Measurements from ENCODE around the gene SCGN. TPM values are rescaled to one million over a fixed set of nuclear protein-coding genes. Genes with fewer than 3 reads are reported as not detected.

SCGN gene
- polyA plus RNA-seq, 3 donors = not detected

GRCh38 chr6:25675167-25675566, 23.2 kb downstream of the SCGN start:
- Histone ChIP-seq H3K27me3 (ENCODE audit: control insufficient read depth in 2 of 2, insufficient read depth in 2 of 2, low read length in 2 of 2) (peaks cover 0 to 2% of the 10 kb centered on the region in 2 donors), H3K9me3 (replicated peaks in 1 of 2; ENCODE audit: control insufficient read depth in 1 of 2, insufficient read depth in 1 of 2, low read length in 2 of 2) (no peaks in the 10 kb centered on the region), H3K4me1 (ENCODE audit: control insufficient read depth in 1 of 2, insufficient read depth in 2 of 2, low read length in 2 of 2) (no peaks in the 10 kb centered on the region), H3K9ac (ENCODE audit: insufficient read depth, low read length, poor library complexity, severe bottlenecking) (no peak overlapping the region), H2AFZ (ENCODE audit: insufficient read depth, low read depth, low read length, poor library complexity, severe bottlenecking) (no peak overlapping the region), H3K4me2 (replicated peaks; ENCODE audit: extremely low read depth, low read length, poor library complexity, severe bottlenecking) (no peak overlapping the region), H3K79me2 (ENCODE audit: insufficient read depth, low read length) (no peaks in the 10 kb centered on the region), H3K27ac (ENCODE audit: low read depth in 1 of 2, low read length in 2 of 2) (no peak overlapping the region), H4K20me1 (ENCODE audit: insufficient read depth, low read length) (no peaks in the 10 kb centered on the region), H3K36me3 (replicated peaks in 1 of 2; ENCODE audit: control insufficient read depth in 1 of 2, insufficient read depth in 2 of 2, low read length in 2 of 2) (no peaks in the 10 kb centered on the region), H3K4me3 (replicated peaks in 1 of 3; ENCODE audit: low read depth in 2 of 3, low read length in 3 of 3) (no peak overlapping the region)
- Mint-ChIP-seq H3K4me3 (no peak overlapping the region), H3K27me3 (ENCODE audit: low read depth in 3 of 3) (peaks cover 0 to 6% (median 4%) of the 10 kb centered on the region in 3 donors), H3K36me3 (no peaks in the 10 kb centered on the region), H3K27ac (no peak overlapping the region), H3K9me3 (peaks cover 0 to 2% (median 0%) of the 10 kb centered on the region in 7 donors), H3K4me1 (peaks cover 3% of the 10 kb centered on the region)
- TF ChIP-seq CTCF (IDR thresholded peaks at IDR 0.05) = no peak
- WGBS (ENCODE audit: insufficient coverage) = 93% methylated on average over 1 of the region's 5 CpGs
- intact Hi-C loops (cut with micrococcal nuclease) = no loop called here
- DNase-seq = no peak

GRCh38 chr6:25676775-25677174, 24.8 kb downstream of the SCGN start:
- Mint-ChIP-seq H3K27me3 (ENCODE audit: low read depth in 3 of 3) (peaks cover 0 to 6% (median 6%) of the 10 kb centered on the region in 3 donors), H3K4me1 (peaks cover 3% of the 10 kb centered on the region), H3K27ac (no peak overlapping the region), H3K36me3 (no peaks in the 10 kb centered on the region), H3K9me3 (peaks cover 0 to 2% (median 0%) of the 10 kb centered on the region in 7 donors), H3K4me3 (no peak overlapping the region)
- Histone ChIP-seq H3K36me3 (replicated peaks in 1 of 2; ENCODE audit: control insufficient read depth in 1 of 2, insufficient read depth in 2 of 2, low read length in 2 of 2) (no peaks in the 10 kb centered on the region), H3K4me1 (ENCODE audit: control insufficient read depth in 1 of 2, insufficient read depth in 2 of 2, low read length in 2 of 2) (no peaks in the 10 kb centered on the region), H3K4me3 (replicated peaks in 1 of 3; ENCODE audit: low read depth in 2 of 3, low read length in 3 of 3) (no peak overlapping the region), H3K4me2 (replicated peaks; ENCODE audit: extremely low read depth, low read length, poor library complexity, severe bottlenecking) (no peak overlapping the region), H3K9ac (ENCODE audit: insufficient read depth, low read length, poor library complexity, severe bottlenecking) (no peak overlapping the region), H2AFZ (ENCODE audit: insufficient read depth, low read depth, low read length, poor library complexity, severe bottlenecking) (no peak overlapping the region), H3K27me3 (ENCODE audit: control insufficient read depth in 2 of 2, insufficient read depth in 2 of 2, low read length in 2 of 2) (peaks cover 0 to 2% of the 10 kb centered on the region in 2 donors), H3K27ac (ENCODE audit: low read depth in 1 of 2, low read length in 2 of 2) (no peak overlapping the region), H3K79me2 (ENCODE audit: insufficient read depth, low read length) (no peaks in the 10 kb centered on the region), H4K20me1 (ENCODE audit: insufficient read depth, low read length) (no peaks in the 10 kb centered on the region), H3K9me3 (replicated peaks in 1 of 2; ENCODE audit: control insufficient read depth in 1 of 2, insufficient read depth in 1 of 2, low read length in 2 of 2) (no peaks in the 10 kb centered on the region)
- 88% methylated on average over 4 of the region's 5 CpGs for WGBS (ENCODE audit: insufficient coverage)
- intact Hi-C loops (cut with micrococcal nuclease) = no loop called here
- TF ChIP-seq CTCF (IDR thresholded peaks at IDR 0.05) = no peak
- DNase-seq = no peak

Measured in CD14-positive monocyte (primary cell).